ENCODE measurements around the gene NCOR2.

NCOR2 gene

DNA sequence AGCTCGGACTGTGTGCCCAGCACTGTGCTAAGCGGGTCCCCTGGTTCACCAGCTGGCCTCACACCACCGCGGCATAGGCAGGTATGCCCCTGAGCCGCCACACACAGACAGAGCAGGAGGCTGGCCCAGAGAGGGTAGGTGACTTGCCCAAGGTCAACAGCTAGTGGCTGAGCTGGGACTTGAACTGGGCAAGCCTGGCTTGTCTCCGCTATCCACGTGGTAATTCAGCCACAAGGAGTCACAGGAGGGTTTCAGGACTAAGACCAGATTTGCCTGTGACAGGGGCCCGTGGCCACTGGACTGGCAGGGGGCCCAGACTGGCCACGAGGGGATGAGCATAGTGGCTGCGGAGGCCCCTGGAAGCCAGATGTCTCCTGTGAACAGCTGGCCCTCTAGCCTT lies 47.7 kb downstream of the NCOR2 start:
- peak overlapping the region; percentile 71; the same call in 1 of the 2 replicates for H3K4me3 ChIP-seq (ENCODE audit: low read depth, low read length)
- DNase-seq (ENCODE audit: low read depth), result no peak
- TF ChIP-seq, protein P1, sequence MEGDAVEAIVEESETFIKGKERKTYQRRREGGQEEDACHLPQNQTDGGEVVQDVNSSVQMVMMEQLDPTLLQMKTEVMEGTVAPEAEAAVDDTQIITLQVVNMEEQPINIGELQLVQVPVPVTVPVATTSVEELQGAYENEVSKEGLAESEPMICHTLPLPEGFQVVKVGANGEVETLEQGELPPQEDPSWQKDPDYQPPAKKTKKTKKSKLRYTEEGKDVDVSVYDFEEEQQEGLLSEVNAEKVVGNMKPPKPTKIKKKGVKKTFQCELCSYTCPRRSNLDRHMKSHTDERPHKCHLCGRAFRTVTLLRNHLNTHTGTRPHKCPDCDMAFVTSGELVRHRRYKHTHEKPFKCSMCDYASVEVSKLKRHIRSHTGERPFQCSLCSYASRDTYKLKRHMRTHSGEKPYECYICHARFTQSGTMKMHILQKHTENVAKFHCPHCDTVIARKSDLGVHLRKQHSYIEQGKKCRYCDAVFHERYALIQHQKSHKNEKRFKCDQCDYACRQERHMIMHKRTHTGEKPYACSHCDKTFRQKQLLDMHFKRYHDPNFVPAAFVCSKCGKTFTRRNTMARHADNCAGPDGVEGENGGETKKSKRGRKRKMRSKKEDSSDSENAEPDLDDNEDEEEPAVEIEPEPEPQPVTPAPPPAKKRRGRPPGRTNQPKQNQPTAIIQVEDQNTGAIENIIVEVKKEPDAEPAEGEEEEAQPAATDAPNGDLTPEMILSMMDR (IDR thresholded peaks at IDR 0.05; ENCODE audit: control insufficient read depth, extremely low read depth, insufficient read depth), result no peak

DNA sequence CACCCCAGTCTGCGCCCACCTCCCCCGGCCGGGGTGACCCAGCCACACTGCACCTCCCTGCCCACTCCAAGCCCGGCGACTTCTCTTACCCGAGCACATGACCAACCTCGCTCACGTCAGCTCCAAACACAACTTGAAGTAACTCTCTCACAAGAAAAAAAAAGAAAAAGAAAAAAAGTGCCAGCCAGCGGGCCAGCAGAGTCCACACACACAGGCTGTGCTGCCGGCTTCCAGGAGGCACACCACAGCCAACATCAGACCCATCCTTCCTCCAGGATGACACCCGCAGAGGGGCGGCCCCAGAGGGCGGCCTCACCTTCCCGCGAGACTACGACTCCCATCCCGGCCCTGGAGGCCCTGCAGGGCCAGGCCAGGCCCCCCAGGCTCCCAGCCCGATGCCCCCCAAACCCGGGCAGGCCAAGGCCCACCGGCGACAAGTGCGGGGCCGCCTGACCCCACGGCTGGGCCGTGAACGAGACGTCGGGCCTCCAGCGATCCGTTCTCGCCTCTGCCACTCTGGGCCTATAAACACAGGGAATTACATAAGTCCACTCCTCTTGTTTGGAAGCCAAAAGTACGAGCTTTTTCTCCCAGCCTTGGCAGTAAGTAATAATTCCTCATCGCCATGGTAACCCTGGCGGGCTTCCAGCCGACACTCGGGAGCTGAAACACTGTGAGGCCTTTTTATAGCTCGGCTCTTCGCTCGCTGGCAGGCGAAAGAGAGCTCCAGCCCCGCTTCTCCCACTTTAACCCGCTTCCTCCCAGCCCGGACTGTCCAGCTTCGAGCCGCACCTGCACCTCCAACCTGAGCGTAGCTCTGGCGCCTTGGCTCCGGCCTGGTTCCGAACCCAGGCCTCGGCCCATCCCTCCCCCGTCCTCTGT lies 49.1 kb downstream of the NCOR2 start:
- peak; percentile 99 for DNase-seq (ENCODE audit: low read depth)
- TF ChIP-seq, protein P1 (IDR thresholded peaks at IDR 0.05; ENCODE audit: control insufficient read depth, extremely low read depth, insufficient read depth), result no peak
- H3K4me3 ChIP-seq (ENCODE audit: low read depth, low read length), result peak overlapping the region; percentile 71

All from LNCaP clone FGC (cell line).